Renal cortical epithelial cell (primary cell): ENCODE measurements around the gene IGFL2. TPM values are rescaled to one million over a fixed set of nuclear protein-coding genes. Genes with fewer than 3 reads are reported as not detected.
"Not testable (repeated sequence)": the region's sequence is repeated elsewhere in the genome, so short reads cannot be mapped to it uniquely, and the experiment has no call there.

Source experiments
- DNase-seq: peaks from one replicate; pipeline ENCODE4 v3.0.0-alpha.2; 2011; ENCODE audit warnings: low read depth
- total RNA-seq: library from RNA; depleted of rRNA; stranded (reverse); fragments of >200 nt; gene quantifications from 2 replicates; pipeline ENCODE4 v1.2.3, GENCODE V29; 2014

IGFL2 gene
- not detected in 2 replicates for total RNA-seq

DNA sequence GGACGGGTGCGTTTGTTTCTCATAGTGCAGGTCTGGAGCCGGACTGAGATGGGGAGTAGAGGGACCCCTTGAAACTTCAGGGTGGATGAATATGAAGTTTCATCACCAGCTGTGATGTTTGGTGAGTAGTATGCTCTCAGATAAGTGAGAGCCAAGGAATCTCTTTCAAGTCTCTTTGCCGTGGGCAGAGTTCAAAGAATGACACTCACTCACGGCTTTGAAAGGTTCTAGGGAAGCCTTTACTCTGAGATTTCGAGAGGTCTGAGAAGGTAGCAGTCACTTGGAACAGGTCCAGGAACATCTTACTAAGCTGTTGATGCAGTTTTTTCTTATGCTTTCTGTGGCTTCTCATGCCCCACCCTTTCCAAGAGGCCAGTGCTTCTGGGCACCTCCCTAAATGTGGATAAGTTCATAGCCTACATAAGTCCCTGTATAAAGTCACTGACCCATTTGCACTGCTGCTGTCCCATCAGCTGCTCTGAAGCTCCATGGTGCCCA lies at the start of gene IGFL2:
TSS of gene IGFL2 (plus strand) at position 448 of the 498 bp plus-strand sequence. CDS start at position 489, 41 bp downstream.
- DNase-seq = no peak

DNA sequence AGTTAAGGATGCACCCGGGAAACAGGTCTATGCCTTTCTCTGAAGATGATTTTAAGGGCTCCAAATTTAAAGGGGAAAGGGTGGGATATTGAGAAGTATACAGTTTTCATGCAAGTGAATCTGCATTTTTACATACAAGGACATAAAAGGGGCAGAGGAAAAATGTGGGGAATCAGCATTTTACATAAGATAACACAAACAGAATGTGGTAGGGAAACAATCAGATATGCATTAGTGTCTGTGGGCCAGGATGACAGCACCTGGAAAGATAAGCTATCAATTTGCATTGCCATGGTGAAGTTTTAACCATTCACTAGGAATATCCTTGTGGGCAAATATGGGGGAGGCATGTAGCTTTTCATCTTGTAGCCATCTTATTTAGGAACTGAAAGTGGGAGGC lies 47.7 kb upstream of the IGFL2 start:
- DNase-seq = no peak

DNA sequence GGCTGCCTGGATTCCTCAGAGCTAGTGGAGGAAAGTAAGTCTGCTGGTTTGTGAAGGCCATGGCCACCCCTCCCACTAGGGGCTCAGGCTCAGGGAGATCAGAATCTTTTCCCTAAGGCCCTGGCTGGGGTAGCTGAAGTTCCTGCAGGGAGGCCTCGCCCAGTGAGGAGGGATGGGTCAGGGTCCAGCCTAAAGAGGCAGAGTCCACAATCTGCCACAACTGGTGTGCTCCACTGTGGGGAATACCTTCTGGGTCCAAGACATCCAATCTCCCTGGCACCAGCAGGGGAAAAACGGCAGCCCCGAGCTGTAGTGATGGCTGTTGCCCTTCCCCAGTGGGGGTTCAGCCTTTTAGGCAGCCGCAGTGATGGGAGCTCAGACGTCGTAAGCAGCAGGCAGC lies 46.7 kb upstream of the IGFL2 start:
- DNase-seq = no peak

DNA sequence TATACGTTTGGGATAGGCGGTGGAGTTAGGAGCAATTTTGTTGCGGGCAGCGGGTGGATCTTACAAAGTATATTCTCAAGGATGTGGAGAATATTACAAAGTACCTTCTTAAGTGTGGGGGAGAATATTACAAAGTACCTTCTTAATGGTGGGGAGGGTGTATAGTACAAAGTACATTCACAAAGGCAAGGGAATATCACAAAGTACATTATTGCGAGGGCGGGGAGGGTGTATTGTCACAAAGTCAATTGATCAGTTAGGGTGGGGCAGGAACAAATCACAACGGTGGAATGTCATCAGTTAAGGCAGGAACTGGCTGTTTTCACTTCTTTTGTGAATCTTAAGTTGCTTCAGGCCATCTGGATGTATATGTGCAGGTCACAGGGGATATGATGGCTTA lies 45.7 kb upstream of the IGFL2 start:
- not testable (repeated sequence) for DNase-seq

DNA sequence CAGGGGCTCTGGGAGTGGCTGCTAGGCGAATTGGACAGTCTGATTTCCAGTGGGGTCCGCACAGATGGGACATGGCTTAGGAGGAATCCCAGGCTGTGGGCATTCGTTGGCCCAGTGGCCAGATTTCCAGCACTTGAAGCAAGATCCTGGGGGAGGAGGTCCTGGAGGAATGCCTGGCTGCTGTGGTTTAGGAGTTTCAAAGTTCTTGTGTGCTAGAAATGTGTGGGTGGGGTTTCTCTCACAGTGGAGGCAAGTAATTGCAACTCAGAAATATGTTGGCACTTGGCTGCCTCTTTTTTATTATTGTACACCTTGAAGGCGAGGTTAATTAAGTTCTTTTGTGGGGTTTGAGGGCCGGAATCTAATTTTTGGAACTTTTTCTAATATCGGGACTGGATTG lies 40.7 kb upstream of the IGFL2 start:
- DNase-seq = peak; percentile 76

DNA sequence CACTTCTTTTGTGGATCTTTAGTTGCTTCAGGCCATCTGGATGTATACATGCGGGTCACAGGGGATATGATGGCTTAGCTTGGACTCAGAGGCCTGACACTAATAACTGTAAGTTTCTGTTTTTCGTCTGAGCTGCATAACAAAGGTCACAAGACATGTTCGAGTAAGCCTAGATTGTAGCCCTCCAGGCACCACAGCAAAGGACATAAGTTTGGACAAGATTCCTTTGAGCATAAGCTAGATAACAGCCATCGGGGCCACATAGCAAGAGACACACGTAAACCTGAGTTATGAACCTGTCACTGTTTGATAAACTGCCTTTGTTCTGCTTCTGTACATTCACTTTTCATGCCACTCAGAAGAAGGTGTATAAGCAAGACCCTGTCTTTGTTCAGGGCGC lies 38.2 kb upstream of the IGFL2 start:
- no peak for DNase-seq

DNA sequence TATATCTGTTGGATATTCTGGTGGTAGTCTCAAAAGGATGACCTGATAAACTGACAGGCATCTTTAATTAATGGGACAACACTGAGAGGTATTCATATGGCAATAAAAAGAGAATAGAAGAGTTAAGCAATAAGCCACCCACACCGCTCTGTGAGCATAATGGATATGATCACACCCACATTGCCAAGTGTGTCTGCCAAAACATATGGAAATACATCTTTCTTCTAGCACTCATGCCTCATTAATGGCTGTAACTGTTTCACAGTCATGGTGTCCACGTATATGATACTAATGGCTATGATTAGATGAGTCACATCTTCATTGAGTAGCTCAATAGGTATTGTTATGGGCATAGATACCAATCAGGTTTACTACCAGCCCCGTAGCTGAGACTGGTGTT lies 36.7 kb upstream of the IGFL2 start:
- DNase-seq = no peak

DNA sequence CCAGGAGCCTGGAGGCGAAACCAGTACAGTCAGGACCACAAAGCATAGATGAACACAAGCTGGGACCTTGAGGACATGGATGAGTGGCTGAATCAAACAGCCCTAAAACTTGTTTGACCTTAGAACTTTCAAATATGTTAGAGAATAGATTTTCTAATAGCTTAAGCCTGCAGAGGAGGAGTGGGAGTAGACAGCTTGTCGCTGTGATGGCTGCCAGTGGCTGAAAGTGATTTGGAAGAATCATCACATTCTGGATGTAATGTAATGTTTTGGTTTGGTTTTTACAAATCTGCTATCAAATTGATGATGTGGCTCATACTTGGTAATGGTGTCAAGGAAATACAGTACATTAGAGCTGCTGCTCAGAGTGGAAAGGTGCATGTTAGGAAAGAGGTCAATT lies 35.5 kb upstream of the IGFL2 start:
- DNase-seq = no peak

DNA sequence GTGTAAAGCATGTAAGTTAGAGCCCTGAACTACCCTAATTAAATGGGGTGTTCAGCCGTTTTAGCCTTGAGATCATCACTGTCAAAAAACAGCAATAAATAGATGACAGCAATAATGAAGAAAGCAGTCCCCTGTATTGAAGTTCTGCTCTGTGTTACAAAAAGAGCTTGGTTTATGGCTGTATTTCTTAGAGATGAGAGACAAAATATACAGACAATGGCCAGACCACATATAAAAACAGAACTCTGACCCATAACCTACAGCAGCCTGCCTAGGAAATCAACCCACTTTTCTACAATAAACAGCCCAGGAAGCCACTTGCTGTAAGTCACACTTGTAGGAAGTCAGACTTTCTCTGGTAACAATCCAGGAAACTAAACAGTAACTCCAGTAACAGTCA lies 34.3 kb upstream of the IGFL2 start:
- no peak for DNase-seq

DNA sequence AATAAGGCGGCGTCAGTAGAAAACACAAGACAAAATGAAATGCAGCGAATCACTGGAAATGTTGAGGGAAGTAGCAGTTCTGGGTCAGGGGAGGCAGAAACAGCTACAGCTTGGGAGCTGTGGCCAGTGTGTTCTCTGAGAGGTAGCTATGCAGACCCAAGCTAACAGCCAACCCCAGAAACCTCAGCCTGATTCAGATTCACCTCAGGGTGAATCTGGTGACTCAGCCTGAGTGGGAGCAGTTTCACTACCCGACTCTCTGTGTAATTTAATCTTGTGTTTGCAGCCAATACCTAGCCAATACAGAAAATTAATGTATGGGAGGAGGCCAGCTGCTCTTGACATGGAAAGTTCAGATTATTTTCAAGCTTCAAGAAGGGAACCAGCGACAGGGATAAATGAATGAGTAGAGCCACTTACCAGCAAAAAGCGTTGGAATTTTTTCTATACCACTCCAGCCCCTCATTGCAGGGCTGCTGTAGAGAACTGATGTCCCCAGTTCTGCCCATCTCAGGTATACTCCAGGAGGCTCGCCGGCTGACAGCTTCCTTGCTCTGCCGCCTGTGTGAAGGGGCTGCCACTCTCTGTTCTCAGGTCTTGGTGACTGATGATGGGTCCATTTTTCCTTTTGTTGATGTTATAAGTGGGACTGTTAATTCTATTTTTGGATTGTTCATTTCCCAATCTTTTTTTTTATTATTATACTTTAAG lies 32.5 kb upstream of the IGFL2 start:
- DNase-seq = peak; percentile 92

DNA sequence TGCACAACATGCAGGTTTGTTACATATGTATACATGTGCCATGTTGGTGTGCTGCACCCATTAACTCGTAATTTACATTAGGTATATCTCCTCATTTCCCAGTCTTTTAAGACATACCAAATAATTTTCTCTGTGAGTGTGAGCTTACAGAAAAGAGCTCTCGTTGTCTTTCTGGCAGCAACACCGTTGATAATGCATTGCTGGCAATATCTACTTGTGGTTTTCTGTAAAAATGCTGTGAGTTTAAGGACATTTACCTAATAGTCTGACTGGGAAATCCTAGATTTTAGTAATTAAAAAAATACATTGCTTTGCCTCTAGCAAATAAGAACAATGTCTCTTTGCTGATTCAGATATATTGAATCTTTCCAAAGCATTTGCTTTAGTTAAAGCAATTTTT lies 31.9 kb upstream of the IGFL2 start:
- no peak for DNase-seq

DNA sequence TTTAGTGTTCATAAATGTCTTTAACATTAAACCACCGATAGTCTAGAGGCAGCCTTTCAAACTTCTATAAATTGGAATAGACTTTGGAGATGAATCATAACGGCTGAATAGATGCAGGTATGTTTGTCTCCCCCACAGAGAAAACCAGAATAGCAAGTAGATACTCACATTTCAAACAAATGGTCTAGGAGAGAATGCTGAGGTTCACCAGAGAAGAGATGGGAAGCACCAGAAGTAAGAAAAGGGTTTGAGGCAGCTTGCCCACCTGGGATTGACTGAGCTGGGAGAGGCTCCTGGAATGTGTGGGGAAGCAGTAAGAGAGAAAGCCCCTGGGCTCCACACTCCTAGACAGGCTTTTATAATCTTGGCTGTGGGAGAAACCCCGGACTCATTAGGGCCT lies 29.9 kb upstream of the IGFL2 start:
- peak; percentile 13 for DNase-seq

DNA sequence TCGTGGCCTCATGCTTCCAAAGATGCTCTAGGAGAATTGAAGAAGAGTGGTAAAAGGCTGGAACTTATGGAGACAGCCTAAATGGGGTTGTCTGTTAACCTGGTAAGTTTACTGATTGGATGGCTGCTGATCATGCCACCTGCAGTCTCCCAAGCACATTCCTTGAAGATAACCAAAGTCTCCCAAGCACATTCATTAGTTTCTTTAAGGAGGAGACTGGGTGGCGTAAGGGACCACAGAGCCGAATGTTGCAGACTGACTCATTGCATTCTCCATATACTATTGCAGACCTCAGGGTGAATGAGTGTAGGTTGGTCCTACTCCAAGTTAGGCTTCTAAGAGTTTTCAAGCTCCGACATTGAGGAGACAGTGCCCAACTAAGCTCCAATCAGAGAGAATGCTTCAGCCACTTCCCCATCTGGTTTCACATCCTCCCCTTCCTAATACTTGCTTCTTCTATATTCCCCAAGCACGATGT lies 23.4 kb upstream of the IGFL2 start, which contains the start of gene IGFL3:
TSS of gene IGFL3 (minus strand) at position 51 of the 478 bp plus-strand sequence. CDS start at position 12, 39 bp downstream.
- DNase-seq = no peak

DNA sequence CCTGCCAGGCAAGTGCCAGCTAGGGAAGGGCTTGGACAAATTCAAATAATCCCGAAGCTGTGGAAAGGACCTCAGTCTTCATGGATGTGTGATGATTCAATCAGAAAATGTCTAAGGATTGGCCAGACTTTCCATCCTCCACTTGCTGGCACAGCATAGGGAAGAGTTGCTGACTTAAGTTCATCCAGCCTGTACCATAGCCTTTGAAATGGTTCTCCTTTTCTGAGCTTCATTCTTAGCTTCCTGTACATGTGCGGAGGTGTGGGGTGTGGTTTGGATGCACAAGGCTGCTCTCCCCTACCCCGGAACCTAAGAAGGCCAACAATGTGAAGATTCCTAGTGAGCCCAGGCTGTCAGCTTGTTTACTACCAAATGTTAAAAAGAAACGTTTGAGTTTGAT lies 22.6 kb upstream of the IGFL2 start:
- no peak for DNase-seq

DNA sequence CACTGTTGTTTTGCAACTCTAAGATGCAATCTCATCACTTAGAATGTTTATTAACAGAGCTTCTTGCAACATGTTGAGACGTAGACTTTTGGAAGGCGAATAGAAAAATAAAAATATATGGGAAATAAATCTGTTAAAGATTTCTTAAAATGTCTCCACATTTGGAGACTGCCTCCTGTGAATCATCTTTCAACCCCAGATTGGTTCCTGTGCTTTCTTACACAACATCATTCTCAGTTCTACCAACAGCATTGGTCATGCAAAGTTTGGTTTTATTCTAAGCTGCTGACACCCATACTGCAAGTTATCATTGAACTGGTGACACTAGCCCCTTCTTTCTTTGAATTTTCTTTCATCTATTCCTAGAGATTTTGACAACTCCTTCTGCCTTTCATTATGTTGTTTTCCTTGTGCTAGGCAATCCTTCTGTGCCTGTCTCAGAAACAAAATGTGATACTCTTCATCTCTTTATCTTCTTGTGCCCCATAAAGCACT lies 21.9 kb upstream of the IGFL2 start:
- DNase-seq = no peak

DNA sequence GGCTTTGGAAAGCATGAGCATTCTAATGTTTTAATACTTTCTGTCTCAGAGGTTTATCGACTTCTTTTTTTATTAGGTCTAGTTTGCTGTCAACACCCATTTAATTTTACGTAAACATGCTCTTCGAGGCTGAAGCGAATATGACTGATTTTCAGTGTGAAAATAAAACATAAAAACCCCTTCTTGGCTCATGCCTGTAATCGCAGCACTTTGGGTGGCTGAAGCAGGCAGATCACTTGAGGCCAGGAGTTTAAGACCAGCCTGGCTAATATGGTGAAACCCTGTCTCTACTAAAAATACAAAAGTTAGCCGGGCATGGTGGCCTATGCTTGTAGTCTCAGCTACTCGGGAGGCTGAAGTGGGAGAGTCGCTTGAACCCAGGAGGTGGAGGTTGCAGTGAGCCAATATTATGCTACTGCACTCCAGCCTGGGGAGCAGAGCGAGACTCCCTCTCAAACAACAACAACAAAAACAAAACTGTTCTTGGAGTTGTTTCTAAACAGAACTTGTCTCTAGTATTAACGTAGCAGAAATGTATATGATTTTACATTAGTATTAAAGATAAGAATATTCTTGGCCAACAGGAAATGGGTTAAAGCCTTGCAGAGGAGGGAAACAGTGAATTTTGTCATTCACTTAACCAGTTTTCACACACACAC lies 16.4 kb upstream of the IGFL2 start:
- no peak for DNase-seq

DNA sequence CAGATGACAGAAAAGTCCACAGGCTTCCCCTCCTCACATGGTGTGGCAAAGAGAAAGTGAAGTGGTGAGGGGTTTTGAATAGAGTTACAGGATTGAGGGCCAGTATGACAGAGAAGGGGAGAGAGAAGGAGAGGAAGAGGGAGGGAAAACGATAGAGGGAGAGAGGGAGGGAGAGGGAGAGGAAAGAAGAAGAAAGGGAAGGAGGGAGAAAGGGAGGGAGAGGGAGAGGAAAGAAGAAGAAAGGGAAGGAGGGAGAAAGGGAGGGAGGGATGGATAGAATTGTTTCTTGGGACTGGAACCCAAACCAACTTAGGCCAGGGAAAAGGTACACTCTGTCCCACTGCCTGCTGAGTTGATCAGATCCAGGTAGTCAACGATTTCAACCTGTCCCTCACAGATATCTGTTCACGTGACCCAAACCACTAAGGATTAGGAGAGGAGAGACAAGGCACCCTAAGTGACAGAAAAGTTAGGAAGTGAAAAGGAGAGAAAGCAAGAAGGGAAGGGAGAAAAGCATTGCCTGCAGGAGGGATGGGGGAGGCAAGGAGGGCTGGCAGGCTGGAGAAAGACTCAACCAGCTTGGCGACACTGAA lies 15.4 kb upstream of the IGFL2 start:
- no peak for DNase-seq

DNA sequence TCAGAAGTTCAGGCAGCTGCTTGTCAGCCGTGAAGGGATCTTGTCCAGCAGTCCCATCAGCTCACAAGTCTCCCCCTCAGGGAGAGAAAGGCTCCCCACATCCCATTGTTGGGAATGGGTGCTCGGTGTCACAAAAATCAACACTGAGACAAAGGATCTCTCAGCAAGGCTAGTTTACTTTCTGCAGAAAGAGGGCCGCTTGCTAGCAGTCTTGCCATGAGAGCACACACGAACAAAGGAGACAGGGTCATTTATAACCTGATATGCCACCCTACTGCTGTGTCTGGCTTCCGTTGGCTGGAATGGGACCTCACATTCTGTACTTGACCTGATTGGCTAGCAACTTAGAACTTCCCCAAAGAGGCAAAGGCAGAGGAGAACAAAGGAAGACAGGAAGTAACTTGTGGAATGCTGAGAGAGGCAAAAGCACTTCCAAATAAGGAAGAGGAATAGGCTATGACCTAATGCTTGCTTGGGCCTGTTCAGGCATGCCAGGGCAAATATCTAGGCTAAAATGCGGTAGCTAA lies 14.9 kb upstream of the IGFL2 start:
- DNase-seq = peak; percentile 98

DNA sequence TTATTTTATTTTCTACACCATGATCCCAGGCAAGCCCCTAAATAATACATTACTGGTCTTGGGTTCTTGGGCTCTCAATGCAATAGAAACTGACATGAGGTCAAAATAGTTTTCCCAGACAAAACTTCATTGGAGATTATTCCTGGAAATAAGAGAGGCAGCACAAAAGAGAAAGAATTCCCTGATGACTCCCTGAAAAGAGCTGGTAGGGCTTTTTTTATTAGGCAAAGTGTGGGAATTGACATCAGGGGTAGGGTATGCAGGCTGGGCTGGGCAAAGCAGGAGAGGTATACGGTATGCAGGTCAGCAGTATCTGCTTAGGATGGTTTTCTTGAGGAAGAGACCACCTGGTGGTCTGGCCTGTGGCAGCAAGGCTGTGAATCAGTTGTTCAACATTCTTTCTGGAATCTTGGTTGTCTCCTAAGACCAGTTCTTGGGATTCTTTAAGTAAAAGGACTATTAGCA lies 14.2 kb upstream of the IGFL2 start:
- peak; percentile 19 for DNase-seq

DNA sequence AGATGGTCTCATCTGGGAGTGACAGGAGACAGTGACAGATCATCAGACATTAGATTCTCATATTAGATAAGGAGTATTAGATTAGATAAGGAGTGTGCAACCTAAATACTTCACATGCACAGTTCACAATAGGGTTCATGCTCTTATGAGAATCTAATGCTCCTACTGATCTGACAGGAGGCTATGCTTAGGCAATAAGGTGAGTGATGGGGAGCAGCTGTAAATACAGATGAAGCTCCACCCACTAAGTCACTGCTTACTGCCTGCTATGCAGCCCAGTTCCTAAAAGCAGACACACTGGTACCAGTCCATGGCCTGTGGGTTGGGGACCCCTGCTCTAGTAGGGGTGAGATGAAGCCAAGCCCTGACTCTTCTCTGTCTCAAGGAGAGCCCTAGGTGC lies 13.5 kb upstream of the IGFL2 start:
- peak; percentile 11 for DNase-seq

DNA sequence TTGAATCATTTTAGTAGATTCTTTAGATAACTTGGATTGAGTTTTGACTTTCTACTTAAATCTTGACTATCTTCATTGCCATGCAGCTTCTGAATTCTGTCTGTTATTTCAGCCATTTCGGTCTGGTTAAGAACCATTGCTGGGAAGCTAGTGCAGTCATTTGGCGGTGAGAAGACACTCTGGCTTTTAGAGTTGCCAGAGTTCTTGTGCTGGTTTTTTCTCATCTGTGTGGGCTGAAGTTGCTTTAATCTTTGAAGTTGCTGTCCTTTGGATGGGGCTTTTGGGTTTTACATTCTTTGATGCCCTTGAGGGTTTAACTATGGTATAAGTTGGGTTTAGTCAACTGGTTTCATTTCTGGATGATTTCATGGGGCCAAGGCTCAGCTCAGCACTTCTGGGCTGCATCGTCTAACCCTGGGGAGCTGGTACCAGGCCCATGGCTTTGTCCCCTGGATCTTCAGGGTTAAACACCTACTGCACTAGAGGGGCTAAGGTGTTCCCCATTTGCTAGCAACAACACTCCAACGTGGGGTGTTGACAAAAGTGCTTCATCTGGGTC lies 10.0 kb upstream of the IGFL2 start:
- DNase-seq = no peak

DNA sequence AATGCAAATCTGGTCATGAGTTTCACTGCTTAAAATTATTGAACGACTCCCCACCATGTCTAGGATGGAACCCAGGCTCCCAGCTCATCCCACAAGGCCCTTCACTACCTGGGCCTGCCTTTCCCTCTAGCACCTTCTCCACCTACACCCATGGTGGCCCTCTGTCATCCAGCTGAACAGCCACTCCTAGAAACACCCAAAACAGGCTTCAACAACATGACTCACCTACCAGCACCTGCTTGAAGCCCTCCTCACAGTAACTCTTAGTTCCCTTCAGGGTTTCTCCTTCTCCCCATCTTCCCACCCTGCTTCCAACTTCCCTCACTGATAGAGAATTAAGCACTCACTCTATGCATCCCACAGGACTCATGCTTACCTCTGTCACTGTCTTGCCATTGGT lies 6.6 kb upstream of the IGFL2 start:
- no peak for DNase-seq
